ENCODE measurements around the gene CFAP77.

Gene CFAP77

GRCh38 chr9:132465131-132465635 is 55.2 kb downstream of the CFAP77 start:
- no peak overlapping the region for H3K9ac ChIP-seq (ENCODE audit: low read length)
- H2AFZ ChIP-seq (ENCODE audit: insufficient read depth, low read length, poor library complexity), result no peak overlapping the region
- H2AK5ac ChIP-seq (ENCODE audit: low read length), result no peak overlapping the region
- DNase-seq, result no peak
- H3K79me2 ChIP-seq (ENCODE audit: control insufficient read depth, insufficient read depth, low read length, poor library complexity), result no peaks in the 10 kb centered on the region
- no peak overlapping the region for H3K18ac ChIP-seq (ENCODE audit: low read length)
- H3K4me1 ChIP-seq (ENCODE audit: control insufficient read depth in 1 of 2, insufficient read depth in 2 of 2, low read length in 2 of 2), result no peaks in the 10 kb centered on the region
- no CpG with 5 or more reads among the region's 5 CpGs for WGBS (ENCODE audit: extremely low coverage, insufficient coverage, insufficient read length)
- H3K23ac ChIP-seq (ENCODE audit: low read length), result no peak overlapping the region
- no peak overlapping the region for H3K4me3 ChIP-seq (ENCODE audit: low read depth, low read length)
- H3K27me3 ChIP-seq (ENCODE audit: insufficient read depth, low read length), result no peaks in the 10 kb centered on the region
- no peak overlapping the region for H4K8ac ChIP-seq (ENCODE audit: low read depth, low read length)
- H4K12ac ChIP-seq (ENCODE audit: low read depth, low read length), result no peak overlapping the region
- no peak overlapping the region for H2BK12ac ChIP-seq (ENCODE audit: low read length)
- H3K79me1 ChIP-seq (ENCODE audit: low read length), result no peaks in the 10 kb centered on the region
- no peak overlapping the region for H3K14ac ChIP-seq (ENCODE audit: low read length)
- no peak overlapping the region for H2BK5ac ChIP-seq (ENCODE audit: low read depth, low read length, poor library complexity)
- no peak overlapping the region for H4K91ac ChIP-seq (ENCODE audit: low read depth, low read length)
- H3K9me3 ChIP-seq (ENCODE audit: insufficient read depth, low read depth, low read length), result peaks cover 1% of the 10 kb centered on the region
- no peaks in the 10 kb centered on the region for H3K36me3 ChIP-seq (ENCODE audit: control insufficient read depth in 1 of 2, insufficient read depth in 2 of 2, low read length in 2 of 2)
- no peak overlapping the region for H2BK120ac ChIP-seq (ENCODE audit: insufficient read depth, low read length, poor library complexity)
- H3K27ac ChIP-seq (ENCODE audit: low read depth, low read length), result no peak overlapping the region
- H3K4ac ChIP-seq (ENCODE audit: low read depth, low read length), result no peak overlapping the region
- H3K4me2 ChIP-seq (ENCODE audit: low read length), result no peak overlapping the region

GRCh38 chr9:132472199-132472598 is 62.2 kb downstream of the CFAP77 start:
- Histone ChIP-seq H4K12ac (ENCODE audit: low read depth, low read length) (no peak overlapping the region), H3K23ac (ENCODE audit: low read length) (no peak overlapping the region), H3K9ac (ENCODE audit: low read length) (no peak overlapping the region), H2BK12ac (ENCODE audit: low read length) (no peak overlapping the region), H3K36me3 (ENCODE audit: control insufficient read depth in 1 of 2, insufficient read depth in 2 of 2, low read length in 2 of 2) (no peaks in the 10 kb centered on the region), H3K27ac (ENCODE audit: low read depth, low read length) (no peak overlapping the region), H4K91ac (ENCODE audit: low read depth, low read length) (no peak overlapping the region), H2BK5ac (ENCODE audit: low read depth, low read length, poor library complexity) (no peak overlapping the region), H3K18ac (ENCODE audit: low read length) (no peak overlapping the region), H3K4me2 (ENCODE audit: low read length) (no peak overlapping the region), H4K8ac (ENCODE audit: low read depth, low read length) (no peak overlapping the region), H2AFZ (ENCODE audit: insufficient read depth, low read length, poor library complexity) (no peak overlapping the region), H3K79me2 (ENCODE audit: control insufficient read depth, insufficient read depth, low read length, poor library complexity) (no peaks in the 10 kb centered on the region), H2AK5ac (ENCODE audit: low read length) (no peak overlapping the region), H3K9me3 (ENCODE audit: insufficient read depth, low read depth, low read length) (no peaks in the 10 kb centered on the region), H3K4ac (ENCODE audit: low read depth, low read length) (no peak overlapping the region), H2BK120ac (ENCODE audit: insufficient read depth, low read length, poor library complexity) (no peak overlapping the region), H3K14ac (ENCODE audit: low read length) (no peak overlapping the region), H3K4me1 (ENCODE audit: control insufficient read depth in 1 of 2, insufficient read depth in 2 of 2, low read length in 2 of 2) (peaks cover 0 to 3% of the 10 kb centered on the region in 2 experiments), H3K79me1 (ENCODE audit: low read length) (no peaks in the 10 kb centered on the region), H3K27me3 (ENCODE audit: insufficient read depth, low read length) (no peaks in the 10 kb centered on the region), H3K4me3 (ENCODE audit: low read depth, low read length) (no peak overlapping the region)
- DNase-seq, result no peak
- WGBS (ENCODE audit: extremely low coverage, insufficient coverage, insufficient read length), result no CpG with 5 or more reads among the region's 4 CpGs

DNA sequence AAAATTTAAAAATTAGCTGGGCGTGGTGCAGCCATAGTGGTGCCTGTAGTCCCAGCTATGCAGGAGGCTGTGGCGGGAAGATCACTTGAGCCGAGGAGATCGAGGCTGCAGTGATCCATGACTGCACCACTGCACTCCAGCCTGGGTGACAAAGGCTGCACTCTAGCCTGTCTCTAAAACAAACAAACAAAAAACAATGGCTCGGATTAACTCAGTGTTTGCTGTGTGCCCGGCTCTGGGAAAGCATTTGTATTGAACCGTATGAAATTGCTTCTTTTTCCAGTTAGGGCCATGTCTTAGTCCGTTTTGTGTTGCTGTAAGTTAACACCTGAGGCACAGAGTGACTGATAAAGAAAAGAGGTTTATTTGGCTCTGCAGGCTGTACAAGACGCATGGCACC is 62.6 kb downstream of the CFAP77 start:
- Histone ChIP-seq H3K27me3 (ENCODE audit: insufficient read depth, low read length) (no peaks in the 10 kb centered on the region), H3K36me3 (ENCODE audit: control insufficient read depth in 1 of 2, insufficient read depth in 2 of 2, low read length in 2 of 2) (no peaks in the 10 kb centered on the region), H3K23ac (ENCODE audit: low read length) (no peak overlapping the region), H3K9me3 (ENCODE audit: insufficient read depth, low read depth, low read length) (no peaks in the 10 kb centered on the region), H3K79me2 (ENCODE audit: control insufficient read depth, insufficient read depth, low read length, poor library complexity) (no peaks in the 10 kb centered on the region), H3K79me1 (ENCODE audit: low read length) (no peaks in the 10 kb centered on the region), H2BK12ac (ENCODE audit: low read length) (no peak overlapping the region), H3K27ac (ENCODE audit: low read depth, low read length) (no peak overlapping the region), H3K18ac (ENCODE audit: low read length) (no peak overlapping the region), H3K4ac (ENCODE audit: low read depth, low read length) (no peak overlapping the region), H3K4me3 (ENCODE audit: low read depth, low read length) (no peak overlapping the region), H4K8ac (ENCODE audit: low read depth, low read length) (no peak overlapping the region), H3K4me2 (ENCODE audit: low read length) (no peak overlapping the region), H3K9ac (ENCODE audit: low read length) (no peak overlapping the region), H2BK5ac (ENCODE audit: low read depth, low read length, poor library complexity) (no peak overlapping the region), H4K91ac (ENCODE audit: low read depth, low read length) (no peak overlapping the region), H2AK5ac (ENCODE audit: low read length) (no peak overlapping the region), H3K14ac (ENCODE audit: low read length) (no peak overlapping the region), H2AFZ (ENCODE audit: insufficient read depth, low read length, poor library complexity) (no peak overlapping the region), H2BK120ac (ENCODE audit: insufficient read depth, low read length, poor library complexity) (no peak overlapping the region), H4K12ac (ENCODE audit: low read depth, low read length) (no peak overlapping the region), H3K4me1 (ENCODE audit: control insufficient read depth in 1 of 2, insufficient read depth in 2 of 2, low read length in 2 of 2) (peaks cover 0 to 3% of the 10 kb centered on the region in 2 experiments)
- DNase-seq, result peak in 1 of 2 donors; percentile 29
- no CpG with 5 or more reads among the region's 9 CpGs for WGBS (ENCODE audit: extremely low coverage, insufficient coverage, insufficient read length)

DNA sequence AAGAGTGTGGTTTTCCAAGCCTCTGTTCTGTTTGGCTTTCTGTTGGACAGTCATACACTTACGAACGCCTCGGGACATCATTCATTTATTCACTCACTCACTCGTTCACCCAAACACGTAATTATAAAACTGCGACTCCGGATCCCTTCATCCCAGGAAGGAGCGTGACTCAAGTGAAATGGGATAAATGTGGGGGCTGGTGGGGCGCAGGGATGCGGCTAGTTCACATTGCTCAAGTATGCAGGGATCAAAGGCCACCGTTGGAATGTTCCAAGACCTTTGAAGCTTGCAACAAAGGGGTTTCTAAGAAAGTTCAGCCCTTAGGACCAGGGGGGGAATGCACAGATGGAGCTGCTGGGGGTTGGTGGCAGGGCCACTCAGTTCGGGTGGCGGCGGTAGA is 64.2 kb downstream of the CFAP77 start:
- Histone ChIP-seq H4K91ac (ENCODE audit: low read depth, low read length) (no peak overlapping the region), H2AK5ac (ENCODE audit: low read length) (no peak overlapping the region), H3K18ac (ENCODE audit: low read length) (no peak overlapping the region), H3K4ac (ENCODE audit: low read depth, low read length) (no peak overlapping the region), H3K4me2 (ENCODE audit: low read length) (no peak overlapping the region), H2BK5ac (ENCODE audit: low read depth, low read length, poor library complexity) (no peak overlapping the region), H3K79me1 (ENCODE audit: low read length) (no peaks in the 10 kb centered on the region), H3K23ac (ENCODE audit: low read length) (no peak overlapping the region), H2BK120ac (ENCODE audit: insufficient read depth, low read length, poor library complexity) (no peak overlapping the region), H2BK12ac (ENCODE audit: low read length) (no peak overlapping the region), H3K27ac (ENCODE audit: low read depth, low read length) (no peak overlapping the region), H3K27me3 (ENCODE audit: insufficient read depth, low read length) (no peaks in the 10 kb centered on the region), H3K9me3 (ENCODE audit: insufficient read depth, low read depth, low read length) (no peaks in the 10 kb centered on the region), H4K12ac (ENCODE audit: low read depth, low read length) (no peak overlapping the region), H3K79me2 (ENCODE audit: control insufficient read depth, insufficient read depth, low read length, poor library complexity) (no peaks in the 10 kb centered on the region), H3K14ac (ENCODE audit: low read length) (no peak overlapping the region), H3K36me3 (ENCODE audit: control insufficient read depth in 1 of 2, insufficient read depth in 2 of 2, low read length in 2 of 2) (no peaks in the 10 kb centered on the region), H3K4me3 (ENCODE audit: low read depth, low read length) (no peak overlapping the region), H4K8ac (ENCODE audit: low read depth, low read length) (no peak overlapping the region), H2AFZ (ENCODE audit: insufficient read depth, low read length, poor library complexity) (no peak overlapping the region), H3K4me1 (ENCODE audit: control insufficient read depth in 1 of 2, insufficient read depth in 2 of 2, low read length in 2 of 2) (peaks cover 0 to 3% of the 10 kb centered on the region in 2 experiments), H3K9ac (ENCODE audit: low read length) (no peak overlapping the region)
- 100% methylated on average over 6 of the region's 14 CpGs for WGBS (ENCODE audit: extremely low coverage, insufficient coverage, insufficient read length)
- no peak for DNase-seq
